SU-DHL-6 (cell line): ENCODE results near the gene CROCC.

Experiments
- CTCF ChIP-seq: fragments of 200-600 bp; sonication (generic); IDR thresholded peaks from one replicate; pipeline ENCODE4 v1.5.1; 2017; ENCODE audit warnings: antibody characterized with exemption, mild to moderate bottlenecking, low read length, moderate library complexity; ENCODE audit not compliant: insufficient read depth, poor library complexity, severe bottlenecking
- EZH2phosphoT487 ChIP-seq: fragments of 200-600 bp; sonication (generic), shearing (Covaris generic); conservative IDR thresholded peaks from 2 replicates; pipeline ENCODE4 v1.6.1; 2018; ENCODE audit warnings: mild to moderate bottlenecking, antibody characterized with exemption, low read length, moderate library complexity, mixed read lengths

- TF ChIP-seq CTCF (no peak), EZH2phosphoT487 (no peak)
Measured at GRCh38 chr1:17020502-17020901, 98.8 kb downstream of the CROCC start.
